Daoy (cell line): Measurements from ENCODE around the gene PTK6. TPM values are rescaled to one million over a fixed set of nuclear protein-coding genes. Genes with fewer than 3 reads are reported as not detected.

ENCODE experiments used
- DNase-seq: peaks from one replicate; pipeline ENCODE4 v3.0.0-alpha.2; 2015; ENCODE audit warnings: low read depth
- total RNA-seq: library from RNA; depleted of rRNA; stranded (reverse); fragments of >200 nt; shearing (Covaris generic); gene quantifications from 2 replicates; pipeline ENCODE4 v1.2.3, GENCODE V29; 2014

PTK6 gene
- total RNA-seq, 1 experiment from 2014 or later = not detected

DNA sequence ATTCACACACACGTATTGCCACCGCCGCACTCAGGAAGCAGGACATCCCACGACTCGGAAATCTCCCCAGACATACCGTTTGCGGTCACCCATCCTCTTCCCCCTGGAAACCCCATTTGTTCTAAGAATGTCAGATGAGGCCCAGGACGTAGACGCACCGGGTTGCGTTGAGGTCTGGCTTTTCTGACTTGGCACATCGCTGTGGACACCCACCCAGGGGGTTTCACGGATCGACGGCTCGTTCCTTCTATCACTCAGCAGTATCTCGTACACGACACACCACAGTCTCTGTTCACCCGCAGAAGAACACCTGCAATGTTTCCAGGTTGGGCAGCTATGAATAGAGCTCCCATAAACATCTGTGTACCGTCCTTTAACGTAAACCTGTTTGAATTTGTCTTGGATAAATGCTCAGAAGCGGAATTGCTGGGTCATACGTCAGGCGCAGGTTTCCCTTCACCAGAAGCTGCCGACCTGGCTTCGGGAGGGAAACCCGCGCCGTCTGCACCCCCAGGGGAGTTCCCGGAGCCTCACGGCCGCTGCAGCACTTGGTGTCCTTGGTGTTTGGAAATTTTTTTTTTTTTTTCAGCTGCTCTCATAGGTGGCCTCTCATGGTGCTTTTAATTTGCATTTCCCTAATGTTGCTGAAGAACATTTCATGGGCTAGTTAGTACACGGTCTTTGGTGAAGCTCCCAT lies 29.0 kb downstream of the PTK6 start:
- no peak for DNase-seq

DNA sequence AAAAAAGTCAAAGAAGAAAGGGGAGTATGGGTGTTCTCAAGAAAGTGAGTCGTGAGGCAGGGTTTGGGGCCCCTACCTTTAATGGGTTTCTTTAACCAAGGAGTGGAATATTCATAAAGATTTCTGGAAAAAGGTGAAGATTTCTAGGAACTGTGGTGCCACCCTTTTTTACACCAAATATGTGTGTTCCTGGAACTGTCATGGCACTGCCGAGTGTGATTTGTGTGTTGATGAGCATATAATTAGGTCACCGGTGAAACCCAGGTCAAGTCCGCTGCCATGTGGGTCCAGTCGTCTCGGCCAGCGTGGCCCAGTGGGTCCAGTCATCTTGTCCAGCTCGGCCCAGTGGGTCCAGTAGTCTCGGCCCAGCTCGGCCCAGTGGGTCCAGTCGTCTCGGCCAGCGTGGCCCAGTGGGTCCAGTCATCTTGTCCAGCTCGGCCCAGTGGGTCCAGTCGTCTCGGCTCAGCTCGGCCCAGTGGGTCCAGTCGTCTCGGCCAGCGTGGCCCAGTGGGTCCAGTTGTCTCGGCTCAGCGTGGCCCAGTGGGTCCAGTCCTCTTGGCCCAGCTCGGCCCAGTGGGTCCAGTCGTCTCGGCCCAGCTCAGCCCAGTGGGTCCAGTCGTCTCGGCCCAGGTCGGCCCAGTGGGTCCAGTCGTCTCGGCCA lies 30.0 kb downstream of the PTK6 start:
- DNase-seq = no peak

DNA sequence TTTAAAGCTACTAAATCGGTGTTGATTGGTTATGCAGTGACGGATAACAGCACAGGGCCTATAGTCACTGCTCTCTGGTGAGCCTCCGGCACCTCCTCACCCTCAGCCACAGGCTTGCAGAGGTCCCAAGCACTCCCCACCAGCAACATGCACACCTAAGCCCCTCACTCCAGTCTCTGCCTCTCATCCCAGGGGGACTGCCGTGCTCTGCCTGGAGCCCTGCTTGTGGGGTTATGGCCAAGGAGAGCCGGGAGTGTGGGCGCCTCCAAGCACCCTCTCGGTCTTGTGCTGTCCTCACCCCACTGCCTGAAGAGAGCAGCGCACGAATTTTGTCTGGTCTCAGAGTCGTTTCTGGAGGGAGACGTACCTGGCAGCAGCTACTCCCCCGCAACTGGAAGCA lies 31.5 kb downstream of the PTK6 start:
- no peak for DNase-seq

DNA sequence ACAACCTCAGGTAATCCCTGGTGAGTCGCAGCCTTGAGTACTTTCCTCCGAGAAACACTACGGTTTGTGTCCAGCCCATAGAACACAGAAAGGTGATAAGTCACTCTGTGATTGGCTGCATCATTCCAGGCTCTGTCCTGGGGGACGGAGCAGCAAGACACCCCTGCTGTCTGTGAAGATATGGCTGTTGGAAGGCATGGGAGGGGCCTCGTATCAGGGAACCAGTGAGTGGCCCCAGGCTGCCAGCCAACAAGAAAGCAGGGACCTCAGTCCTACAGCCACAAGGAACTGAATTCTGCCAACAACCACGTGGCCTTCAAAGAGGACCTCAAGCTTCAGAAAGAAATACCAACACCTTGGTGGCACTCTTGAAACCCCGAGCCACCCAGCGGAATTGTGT lies 31.9 kb downstream of the PTK6 start:
- DNase-seq = no peak

DNA sequence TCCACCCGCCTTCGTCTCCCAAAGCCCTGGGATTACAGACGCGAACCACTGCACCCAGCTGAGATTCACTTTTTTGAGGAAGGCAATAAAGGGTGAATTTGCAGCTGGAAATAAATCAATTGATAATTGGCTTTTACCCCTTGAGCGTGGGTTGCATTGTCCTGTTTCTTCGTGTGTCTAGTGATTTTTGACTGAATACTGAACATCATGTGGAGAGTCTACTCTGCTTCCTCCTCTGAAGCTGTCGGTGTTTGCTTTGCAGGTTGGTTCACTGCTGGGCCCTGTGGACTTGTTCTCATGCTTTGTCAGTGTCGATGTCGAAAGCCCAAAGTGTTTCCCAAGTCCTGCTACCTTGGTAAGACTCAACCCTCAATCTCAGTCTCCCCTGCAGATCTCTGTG lies 32.5 kb downstream of the PTK6 start:
- DNase-seq = no peak

DNA sequence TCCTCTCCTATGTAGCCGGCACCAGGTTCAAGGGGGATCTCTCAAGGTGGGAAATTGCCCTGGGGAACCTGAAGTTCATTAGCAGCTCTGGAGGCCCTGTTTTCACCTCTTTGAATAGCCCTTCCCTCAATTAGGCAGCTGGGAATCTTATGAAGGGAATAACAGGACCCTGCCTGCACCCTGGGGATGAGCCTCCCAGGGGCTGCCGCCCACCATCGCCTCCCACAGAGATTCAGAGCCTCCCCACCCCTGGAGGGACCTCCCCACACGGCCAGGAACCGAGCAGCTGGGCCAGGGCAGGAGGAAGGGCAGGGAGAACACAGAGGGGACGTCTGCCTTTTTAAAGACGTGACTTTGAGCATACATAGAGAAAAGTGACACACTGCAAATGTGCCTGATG lies 33.7 kb downstream of the PTK6 start:
- DNase-seq = no peak

DNA sequence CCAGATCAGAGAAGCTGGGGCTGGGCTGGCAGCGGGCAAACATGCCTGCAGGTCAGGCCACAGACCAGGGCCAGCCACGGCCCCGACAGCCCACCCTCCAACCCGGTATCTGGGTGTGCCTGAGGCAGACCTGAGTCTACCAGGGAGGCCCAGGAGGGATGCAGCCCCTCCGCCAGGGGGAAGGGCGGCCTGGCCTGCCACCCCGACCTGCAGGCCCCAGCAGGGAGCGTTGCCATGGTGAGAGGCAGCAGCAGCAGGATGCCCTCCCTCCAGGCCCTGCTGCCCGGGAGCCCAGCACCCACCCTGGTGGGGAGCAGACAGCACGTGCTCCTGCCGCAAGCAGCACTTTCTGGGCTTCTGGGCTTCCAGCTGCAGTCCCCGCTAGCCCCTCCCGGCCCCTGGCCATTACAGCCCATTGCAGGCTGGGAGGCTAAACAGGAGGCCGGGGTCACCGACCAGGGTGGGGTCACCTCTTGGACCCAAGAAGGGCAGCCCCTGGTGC lies 34.5 kb downstream of the PTK6 start:
- DNase-seq = no peak

DNA sequence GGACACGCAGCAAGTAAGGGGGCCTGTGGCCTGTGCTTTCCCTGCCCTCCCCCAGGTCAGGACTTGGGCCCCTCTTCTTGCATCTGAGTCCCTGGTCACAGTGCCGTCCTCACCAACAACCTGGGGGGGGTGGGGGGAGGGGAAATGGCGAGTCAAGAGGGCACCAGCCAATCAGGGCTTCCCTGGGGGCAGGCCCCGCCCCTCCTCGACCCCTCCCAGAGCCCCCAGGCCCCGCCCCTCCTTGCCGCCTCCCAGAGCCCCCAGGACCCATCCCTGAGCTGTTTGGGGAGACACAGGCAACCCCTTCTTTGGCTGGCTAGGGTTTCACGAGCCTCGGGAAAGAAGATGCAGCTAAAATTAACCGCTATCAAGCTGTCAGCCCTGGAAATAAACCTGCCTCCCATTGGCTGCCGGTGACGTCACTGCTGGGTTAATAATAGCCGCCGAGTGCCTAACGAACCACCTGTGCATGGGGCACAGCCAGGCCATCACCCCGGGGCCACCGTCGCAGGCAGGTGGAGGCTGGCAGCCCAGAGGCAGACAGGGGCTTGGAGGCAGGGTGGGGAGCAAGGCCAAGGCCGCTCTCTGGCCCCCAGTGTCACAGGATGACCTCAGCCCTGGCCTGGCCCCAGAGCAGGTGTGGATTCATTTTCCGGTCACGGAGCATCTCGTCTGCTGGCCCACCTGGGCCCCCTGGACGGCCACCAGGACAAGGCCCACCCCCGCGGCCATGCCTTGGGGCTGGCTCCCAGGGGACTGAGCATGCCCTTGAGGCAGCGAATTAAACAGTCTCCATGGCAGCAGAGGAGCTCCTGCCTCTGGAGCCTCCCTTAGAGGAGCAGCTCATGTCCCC lies 35.1 kb downstream of the PTK6 start:
- DNase-seq = peak; percentile 48

- DNase-seq = no peak
Measured at GRCh38 chr20:63500902-63501817, 36.0 kb downstream of the PTK6 start.

- DNase-seq = no peak
Measured at GRCh38 chr20:63500151-63500901, 36.9 kb downstream of the PTK6 start.

GRCh38 chr20:63499338-63499969 lies 37.7 kb downstream of the PTK6 start:
- no peak for DNase-seq

DNA sequence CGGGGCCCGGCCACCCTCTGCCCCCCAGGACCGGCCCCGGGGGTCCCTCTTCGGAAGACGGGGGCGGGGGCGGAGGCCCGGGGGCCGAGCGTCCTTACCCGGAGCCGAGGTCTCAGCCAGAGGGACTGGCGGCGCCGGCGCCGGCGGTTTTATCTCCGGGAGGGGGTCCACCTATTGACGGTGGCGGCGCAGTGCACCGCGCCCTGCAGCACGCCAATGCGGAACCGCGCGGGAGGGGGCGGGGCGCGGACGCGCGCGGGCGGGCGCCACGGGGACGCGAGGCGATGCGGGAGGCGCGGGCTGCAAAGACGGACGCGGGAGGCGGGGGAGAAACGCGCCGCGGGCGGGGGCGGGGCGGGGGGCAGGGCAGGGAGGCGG lies 38.2 kb downstream of the PTK6 start, which contains the start of gene EEF1A2:
TSS of gene EEF1A2 (minus strand) at position 124 of the 378 bp plus-strand sequence. CDS start 1,320 bp downstream, outside the sequence.
- no peak for DNase-seq

DNA sequence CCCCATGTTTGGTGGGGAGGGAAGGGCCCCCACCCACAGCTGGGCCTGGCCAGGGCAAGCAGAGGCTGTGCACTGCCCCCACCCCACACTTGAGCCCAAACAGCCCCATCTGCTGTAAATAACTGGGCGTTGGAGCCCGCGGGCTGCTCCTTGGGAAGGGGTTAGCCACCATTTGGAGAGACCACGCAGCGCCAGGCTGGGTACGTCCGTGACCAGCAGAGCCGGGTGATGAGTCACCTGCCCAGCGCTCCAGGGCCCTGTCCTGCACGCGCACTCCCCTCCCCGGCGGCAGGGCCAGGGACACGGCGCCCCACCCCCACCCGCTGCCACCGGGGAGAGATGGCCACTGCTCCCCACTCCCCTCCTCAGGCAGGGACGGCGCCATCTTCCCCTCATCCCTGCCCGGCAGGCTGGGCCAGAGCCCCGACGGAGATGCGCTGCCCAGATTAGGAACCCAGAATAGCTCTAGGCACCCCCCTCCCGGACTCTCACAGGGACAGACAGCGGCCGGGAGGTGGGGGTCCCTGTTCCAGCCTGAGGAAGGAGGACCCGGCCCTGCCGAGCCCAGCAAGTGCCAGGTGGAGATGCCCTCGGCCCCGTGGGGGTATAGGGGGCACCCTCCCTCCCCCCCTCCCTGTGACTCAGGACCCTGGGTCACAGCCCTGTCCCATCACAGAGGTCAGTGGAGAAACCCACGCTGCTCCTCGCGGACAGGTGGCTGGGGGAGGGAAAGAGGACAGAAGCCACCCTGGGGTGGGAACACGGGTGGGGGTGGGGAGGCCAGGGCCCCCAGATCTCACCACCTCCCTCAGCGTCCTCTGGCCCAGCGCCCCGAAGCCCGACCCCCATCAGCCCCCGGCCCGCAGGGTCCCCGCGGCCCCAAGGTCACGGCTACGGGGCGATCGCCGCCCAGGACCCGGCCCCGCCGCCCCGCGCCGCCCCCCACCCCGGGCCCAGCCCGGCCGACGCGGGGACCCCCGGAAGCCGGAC lies 38.9 kb downstream of the PTK6 start:
- DNase-seq = peak; percentile 73

DNA sequence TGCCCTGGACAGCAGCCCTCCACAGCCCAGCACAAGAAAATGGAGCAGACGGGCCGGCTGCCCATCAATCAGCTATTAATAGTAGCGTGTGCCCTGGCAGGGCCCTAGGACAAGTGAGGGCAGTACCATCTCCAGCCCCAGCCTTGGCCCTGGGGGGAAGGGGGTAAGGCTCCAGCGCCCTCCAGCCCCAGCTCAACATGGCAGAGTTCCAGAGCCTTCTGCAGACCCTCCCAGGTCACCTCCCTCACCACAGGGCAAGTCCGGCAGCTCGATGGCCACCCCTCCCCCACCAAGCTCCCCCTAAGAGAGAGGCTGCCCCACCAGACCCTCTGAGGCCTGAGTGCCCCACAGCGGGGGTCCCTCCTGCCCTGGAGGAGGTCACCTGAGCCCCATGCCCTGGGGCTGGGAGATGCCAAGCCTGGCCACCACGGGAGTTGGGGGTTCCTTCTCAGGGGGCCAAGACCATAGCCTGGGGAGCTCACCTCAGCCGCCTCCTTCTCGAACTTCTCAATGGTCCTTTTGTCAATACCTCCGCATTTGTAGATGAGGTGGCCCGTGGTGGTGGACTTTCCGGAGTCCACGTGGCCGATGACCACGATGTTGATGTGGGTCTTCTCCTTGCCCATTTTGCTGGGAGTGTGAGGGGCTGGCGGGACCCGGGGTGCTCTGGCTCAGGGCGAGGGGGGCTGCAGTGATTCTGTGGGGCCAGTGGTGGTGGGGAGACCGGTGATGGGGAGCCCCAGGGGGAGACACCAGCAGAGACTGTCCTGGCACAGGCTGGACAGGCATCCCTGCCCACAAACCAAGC lies 39.8 kb downstream of the PTK6 start:
- no peak for DNase-seq

GRCh38 chr20:63496596-63497120 lies 40.5 kb downstream of the PTK6 start:
- no peak for DNase-seq

- DNase-seq = peak; percentile 68
Measured at GRCh38 chr20:63495741-63496595, 41.2 kb downstream of the PTK6 start.
